GM19035 (cell line): ENCODE results near the gene CYB5R4.
A peak's percentile ranks its signal among the peaks of the same experiment; 100 is the strongest.

ENCODE experiments used
- ATAC-seq: cut with Tn5 transposase; IDR thresholded peaks from one replicate; pipeline ENCODE4 v1.9.1; 2021; ENCODE audit not compliant: unreplicated experiment

CYB5R4 gene

DNA sequence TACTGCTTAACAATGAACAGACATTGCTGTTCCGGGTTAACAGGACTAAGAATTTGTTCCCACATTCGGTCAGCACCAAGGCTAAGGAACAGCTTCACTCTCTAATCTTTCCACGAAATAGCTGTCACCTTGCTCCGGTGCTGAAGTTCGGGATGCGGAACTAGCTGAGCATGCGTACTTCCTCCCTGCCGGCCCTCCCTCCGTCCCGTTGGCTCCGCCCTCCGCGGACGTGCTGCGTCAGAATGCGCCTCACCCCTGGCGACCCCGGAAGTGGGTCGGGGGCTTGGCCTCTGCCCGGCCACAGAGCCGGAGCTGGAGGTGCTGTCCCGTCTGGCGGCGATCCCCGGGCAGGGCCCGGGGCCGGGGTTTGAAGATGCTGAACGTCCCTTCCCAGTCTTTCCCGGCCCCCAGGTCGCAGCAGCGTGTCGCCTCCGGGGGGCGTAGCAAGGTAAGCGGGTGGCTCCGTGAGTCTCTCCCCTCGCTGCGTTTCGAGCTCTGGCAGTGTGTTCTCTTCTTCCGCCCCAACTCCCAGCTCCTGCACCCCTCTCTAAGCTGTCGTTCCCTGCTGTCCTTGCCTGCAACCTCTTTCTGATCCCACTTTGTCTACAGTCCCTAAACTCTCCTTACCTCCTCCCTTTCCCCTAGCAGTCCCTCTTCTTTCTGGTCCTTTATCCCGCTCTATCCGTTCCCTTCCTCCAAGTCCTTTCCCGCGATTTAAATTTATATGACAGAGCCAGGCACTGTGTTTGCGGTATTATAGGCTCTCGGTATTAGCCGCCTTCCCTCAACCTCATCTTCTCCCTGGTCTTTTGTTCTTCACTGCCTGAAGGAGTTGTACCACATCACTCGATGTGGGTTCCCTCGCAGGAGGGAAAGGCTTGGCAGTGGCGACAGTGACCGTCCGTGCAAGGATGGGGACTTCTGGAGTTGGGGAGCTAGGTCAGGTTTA is at the start of gene CYB5R4:
Gene CYB5R4 (plus strand): TSS at position 280 of the 949 bp plus-strand sequence. CDS start 94 bp downstream, at position 374.
- peak; percentile 98 for ATAC-seq

DNA sequence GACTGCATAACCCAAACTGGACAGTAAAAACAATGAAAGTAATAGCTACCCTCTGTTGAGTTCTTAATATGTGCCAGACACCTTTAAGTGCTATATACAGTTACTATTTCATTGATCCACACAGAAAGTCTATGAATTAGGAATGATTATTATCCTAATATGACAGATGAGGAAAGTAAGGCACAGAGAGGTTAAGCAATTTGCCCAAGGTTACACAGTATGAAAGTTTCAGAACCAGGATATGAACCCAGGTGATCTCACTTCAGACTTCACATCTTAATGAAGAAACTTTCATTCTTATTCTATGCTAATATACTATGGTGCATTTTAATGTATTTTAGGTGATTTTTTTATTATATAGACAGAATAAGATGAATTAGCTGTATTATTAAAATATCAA is 46.9 kb upstream of the CYB5R4 start:
- ATAC-seq = no peak

- ATAC-seq = no peak
Measured at GRCh38 chr6:83815631-83816272, 43.7 kb upstream of the CYB5R4 start.

GRCh38 chr6:83822629-83823169 is 36.8 kb upstream of the CYB5R4 start:
- no peak for ATAC-seq

DNA sequence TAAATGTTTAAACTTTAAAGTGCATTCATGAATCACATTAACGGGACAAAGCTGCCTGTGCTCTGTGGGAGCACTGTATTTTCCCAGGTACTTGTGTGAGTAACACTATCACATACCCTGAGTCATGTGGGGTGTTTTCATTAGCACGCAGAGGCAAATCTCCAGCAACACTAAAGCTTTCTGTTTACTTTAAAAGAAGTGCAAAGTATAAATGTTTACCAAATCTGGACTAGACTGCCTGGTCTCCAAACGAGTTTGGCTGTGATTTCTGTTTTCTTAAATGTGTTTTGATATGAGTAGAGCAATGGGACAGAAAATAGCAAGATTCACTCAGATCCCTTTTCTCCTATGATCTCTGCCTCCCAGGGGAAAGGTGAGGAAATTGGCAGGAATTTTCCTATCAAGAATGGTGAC is 35.1 kb upstream of the CYB5R4 start:
- no peak for ATAC-seq

- no peak for ATAC-seq
Measured at GRCh38 chr6:83824831-83825230, 34.7 kb upstream of the CYB5R4 start.

DNA sequence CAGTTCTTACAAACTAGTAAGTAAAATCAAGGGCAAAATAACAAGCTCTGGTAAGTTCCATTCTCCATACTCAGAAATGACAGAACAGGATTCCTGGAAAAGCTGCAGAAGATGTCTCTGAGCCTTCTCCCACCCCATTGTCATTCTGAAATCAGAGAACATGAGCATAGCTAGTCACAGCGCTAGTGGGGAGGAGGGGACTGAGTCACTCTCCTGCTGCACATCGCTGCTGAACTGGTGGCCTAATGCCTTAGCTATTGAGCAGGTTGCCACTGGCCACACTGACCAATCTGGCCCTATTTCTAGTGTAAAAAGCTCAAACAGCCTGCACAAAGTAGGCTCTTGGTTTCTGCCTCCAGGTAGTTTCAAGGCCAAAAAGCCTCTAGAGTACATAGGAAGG is 32.4 kb upstream of the CYB5R4 start:
- no peak for ATAC-seq

GRCh38 chr6:83838727-83839126 is 20.8 kb upstream of the CYB5R4 start:
- ATAC-seq = no peak

GRCh38 chr6:83844170-83844569 is 15.3 kb upstream of the CYB5R4 start:
- ATAC-seq = no peak

DNA sequence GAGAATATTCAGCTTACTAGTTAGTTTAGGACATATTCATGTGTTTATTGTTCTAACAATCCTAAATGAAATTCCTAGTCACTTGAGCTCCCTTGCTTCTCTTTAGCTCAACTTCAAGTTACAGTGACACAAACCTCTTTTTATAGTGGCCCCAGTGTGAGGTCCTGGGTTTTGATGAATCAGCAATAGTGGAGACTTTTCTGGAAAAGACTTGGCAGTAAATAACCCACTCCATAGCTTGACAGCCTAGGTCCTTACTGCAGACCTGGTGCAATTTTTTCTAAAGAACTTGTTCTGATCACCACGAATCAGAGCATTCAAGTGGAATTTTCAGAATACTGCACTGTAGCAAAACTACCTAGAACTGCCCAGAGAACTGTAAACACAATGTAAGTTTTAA is 13.2 kb upstream of the CYB5R4 start:
- no peak for ATAC-seq

DNA sequence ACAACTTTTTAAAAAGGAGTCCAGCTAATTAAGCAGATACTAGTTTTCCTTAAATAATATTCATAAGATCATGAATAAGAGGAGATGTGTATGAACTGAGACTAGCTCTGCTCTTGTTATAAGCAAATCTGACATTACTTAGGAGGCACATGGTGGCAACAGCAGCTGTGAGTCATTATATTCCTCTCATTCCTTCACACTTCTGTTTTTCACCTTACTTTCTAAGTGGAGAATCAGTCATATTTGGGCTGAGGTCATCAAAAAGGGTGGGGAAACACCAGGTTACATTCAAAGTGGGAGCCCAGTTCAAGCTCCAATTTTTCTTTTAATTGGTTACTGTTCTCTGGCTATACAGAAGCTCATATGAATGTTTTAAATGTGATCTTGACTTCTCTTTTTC is 12.3 kb upstream of the CYB5R4 start:
- no peak for ATAC-seq

DNA sequence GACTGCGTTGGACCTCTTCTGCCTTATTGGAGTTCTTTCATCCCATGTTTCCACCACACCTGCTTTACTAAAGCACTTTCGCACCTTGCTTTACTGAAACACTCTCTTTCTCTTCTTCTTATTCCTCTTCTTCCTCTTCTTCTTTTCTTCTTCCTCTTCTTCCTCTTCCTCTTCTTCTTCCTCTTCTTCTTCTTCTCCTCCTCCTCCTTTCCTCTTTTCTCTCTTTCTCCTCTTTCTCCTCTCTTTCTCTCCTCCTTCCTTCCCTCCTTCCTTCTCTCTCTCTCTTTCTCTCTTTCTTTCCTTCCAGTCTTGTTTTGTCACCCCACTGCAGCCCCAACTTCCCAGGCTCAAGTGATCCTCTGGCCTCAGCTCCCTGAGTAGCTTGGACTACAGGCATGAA is 10.4 kb upstream of the CYB5R4 start:
- ATAC-seq = no peak

DNA sequence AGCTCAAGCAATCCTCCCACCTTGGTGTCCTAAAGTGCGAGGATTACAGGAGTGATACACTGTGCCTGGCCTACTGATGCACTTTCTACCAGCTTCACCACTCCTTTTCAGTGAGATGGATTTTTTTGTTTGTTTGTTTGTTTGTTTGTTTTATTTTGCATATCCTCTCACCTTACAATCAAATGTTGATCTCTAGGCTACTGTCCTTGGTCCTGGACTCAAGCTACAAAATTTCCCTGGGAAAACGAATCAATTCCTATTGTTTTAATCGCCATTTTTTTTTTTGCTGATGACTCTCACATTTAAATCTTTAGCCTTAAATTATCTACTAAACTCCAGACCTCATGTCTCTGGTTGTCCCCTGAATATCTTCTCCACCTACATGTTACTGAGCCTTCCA is 9.9 kb upstream of the CYB5R4 start:
- ATAC-seq = no peak

- ATAC-seq = no peak
Measured at GRCh38 chr6:83852528-83853177, 6.8 kb upstream of the CYB5R4 start.

DNA sequence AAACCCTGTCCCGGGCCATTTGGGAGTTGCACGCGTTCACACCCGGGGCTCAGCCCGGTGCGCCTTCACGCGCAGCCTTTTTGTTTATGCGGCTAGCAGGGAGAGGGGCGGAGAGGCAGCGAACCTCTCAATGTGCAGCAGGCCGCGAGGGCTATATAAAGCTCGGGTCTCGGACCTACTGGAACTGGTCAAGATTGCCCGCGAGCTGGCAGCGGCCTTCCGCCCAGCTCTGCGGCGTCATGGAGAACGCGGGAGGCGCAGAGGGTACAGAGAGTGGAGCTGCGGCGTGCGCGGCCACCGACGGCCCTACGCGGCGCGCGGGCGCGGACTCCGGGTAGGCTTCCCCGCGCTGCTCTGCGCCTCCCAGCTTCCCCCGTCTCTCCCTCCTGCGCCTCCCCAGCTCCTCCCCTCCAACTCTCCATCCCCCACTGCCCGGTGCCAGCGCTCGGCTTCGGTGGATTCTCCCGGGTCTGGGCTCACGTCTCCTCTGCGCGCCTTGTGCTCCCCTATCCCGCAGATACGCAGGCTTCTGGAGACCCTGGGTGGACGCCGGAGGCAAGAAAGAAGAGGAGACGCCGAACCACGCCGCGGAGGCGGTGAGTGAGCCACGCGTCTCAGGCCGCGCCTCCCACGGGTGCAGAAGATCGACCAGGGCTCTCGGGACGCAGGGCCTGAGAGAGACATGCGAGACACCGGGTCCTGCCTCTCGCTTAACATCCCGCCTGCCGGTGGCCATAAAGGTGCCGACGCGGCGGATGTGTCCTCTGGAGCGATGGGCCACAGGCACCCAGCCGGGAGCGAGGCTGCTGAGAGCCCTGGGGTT is 6.1 kb upstream of the CYB5R4 start, which contains the start of gene RIPPLY2:
Gene RIPPLY2 (plus strand): TSS at position 183 of the 823 bp plus-strand sequence. CDS start 57 bp downstream, at position 240.
- no peak for ATAC-seq

DNA sequence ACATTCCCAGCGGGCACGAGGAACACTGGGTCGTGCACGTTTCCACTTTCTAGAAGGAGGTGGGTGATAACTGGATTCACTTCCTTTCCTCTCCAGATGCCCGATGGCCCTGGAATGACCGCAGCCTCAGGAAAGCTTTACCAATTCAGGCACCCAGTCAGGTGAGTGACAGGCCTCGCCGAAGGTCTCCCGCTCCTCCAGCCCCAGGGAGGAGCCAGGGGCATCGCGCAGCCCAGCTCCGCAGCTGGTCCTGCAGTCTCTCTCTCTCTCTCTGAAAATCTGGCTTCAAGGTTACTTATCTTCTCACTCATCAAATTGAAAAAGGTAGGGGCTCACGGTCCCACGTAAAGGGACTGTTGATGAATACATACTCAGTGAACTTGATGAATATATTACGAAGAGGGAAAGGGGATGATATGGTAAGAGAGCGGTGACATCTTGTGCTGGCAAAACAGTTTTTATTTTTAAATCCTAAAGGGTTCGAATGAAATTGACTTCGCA is 5.4 kb upstream of the CYB5R4 start:
- ATAC-seq = no peak

- ATAC-seq = no peak
Measured at GRCh38 chr6:83854766-83855165, 4.7 kb upstream of the CYB5R4 start.

DNA sequence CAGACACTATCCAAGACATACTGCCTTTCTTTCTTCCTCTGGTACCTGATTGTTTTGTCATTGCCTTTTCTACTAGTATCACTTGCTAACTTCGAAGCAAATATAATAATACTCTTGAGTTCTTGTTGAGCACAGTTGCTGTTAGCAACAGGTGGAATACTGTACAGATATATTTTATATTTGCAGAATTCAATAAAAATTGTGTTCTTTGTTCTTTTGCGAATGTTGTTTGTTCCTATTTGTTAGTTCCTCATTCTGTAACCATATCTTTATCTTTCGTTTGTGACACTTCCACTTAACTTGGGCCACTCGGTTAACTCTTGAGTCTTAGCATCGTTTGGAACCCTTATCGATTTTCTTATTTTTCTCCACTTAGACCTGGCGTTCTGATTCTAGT is 868 bp downstream of the CYB5R4 start:
- ATAC-seq = no peak

DNA sequence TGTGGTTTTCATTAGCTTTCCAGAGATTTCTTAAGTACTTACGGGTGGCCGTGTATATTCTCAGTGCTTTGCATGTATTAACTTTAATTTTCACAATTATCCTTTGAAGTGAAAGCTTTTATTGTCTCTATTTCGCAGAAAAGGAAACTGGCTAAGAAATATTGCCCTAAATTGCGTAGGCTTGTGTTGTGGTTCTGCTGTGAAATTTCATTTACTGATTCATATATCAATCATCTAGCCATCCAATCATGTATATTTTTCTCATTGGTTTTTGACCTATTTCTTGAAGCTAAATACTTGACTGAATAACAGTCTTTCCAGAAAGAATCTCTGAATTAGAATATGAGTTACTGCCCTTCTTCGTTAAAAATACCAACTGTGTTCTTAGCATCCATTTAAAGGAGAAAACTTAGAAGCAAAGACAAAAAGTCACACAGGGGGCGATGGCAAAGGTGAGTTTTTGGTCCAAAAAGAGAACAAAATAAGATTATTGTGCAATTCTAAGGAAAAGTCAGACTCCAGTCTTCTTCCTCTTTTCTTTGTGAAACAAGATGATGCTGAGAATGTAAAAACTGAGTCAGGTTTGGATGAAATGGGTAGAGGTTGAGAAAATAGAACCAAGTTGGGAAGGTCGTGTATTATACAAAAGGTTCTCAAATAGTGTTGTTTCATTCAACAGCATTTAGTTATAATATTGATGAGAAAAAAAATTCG is 1.4 kb downstream of the CYB5R4 start:
- no peak for ATAC-seq
